T-helper 1 cell treated with Interleukin-12 subunit alpha and Interleukin-12 subunit beta and Interleukin-4 antibody, amounts not matched to agents 30 μg/mL and 1 μg/mL, for 36 hours (primary cell): ENCODE results near the gene ANAPC2.

Source experiments
- H3K27ac Mint-ChIP-seq: one replicate; pipeline ENCODE4 v1.8.0; 2021; ENCODE audit warnings: mild to moderate bottlenecking, mixed read lengths
- H3K27me3 Mint-ChIP-seq: one replicate; pipeline ENCODE4 v1.8.0; 2021; ENCODE audit warnings: low read depth, mixed read lengths
- H3K36me3 Mint-ChIP-seq: one replicate; pipeline ENCODE4 v1.8.0; 2021; ENCODE audit warnings: low read depth, mixed read lengths
- H3K4me1 Mint-ChIP-seq: one replicate; pipeline ENCODE4 v1.8.0; 2021; ENCODE audit warnings: low read depth, mixed read lengths
- H3K4me3 Mint-ChIP-seq: one replicate; pipeline ENCODE4 v1.8.0; 2021; ENCODE audit warnings: mild to moderate bottlenecking, moderate library complexity, mixed read lengths
- H3K9me3 Mint-ChIP-seq: one replicate; pipeline ENCODE4 v1.8.0; 2021; ENCODE audit warnings: mixed read lengths

Gene ANAPC2

DNA sequence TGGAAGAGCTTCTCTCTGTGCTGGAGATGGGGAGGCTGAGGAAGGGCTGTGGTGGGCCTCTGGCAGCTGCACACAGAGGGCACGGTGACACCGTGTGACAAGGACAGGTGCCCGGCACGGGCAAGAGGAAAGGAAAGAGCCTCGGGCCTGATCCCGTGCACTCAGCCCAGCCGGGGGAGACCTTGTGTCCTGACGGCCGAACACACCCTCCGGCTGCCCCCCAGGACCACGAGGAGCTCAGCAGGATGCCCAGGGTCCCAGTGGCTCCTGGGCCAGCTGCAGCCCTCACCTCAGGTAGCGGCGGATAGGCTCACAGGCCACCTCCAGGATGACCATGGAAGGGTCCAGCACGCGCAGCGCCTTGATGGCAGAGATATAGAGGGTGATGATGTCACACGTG lies 5.5 kb downstream of the ANAPC2 start:
- Mint-ChIP-seq H3K27ac (no peak overlapping the region), H3K27me3 (no peaks in the 10 kb centered on the region), H3K36me3 (peaks cover 7% of the 10 kb centered on the region), H3K4me1 (peaks cover 13% of the 10 kb centered on the region), H3K4me3 (no peak overlapping the region), H3K9me3 (no peaks in the 10 kb centered on the region)

DNA sequence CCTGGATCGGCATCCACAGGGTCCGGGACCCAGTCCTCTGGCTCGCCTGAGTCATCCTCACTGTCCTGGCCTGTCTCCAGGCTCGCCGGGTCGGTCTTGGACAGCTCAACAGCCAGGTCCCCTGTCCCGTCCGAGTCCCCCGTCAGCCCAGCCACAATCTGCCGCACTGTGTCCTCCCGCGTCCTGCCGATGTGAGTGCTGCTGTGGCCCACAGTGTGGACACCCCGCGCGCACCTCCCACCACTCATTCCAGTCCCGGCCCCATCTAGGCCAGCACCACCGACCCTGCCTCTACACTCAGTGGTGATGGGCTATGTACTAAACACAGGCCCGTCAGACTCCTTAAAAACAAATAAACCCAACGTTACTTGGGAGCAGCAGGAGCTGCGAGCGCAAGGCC lies 6.7 kb downstream of the ANAPC2 start:
- Mint-ChIP-seq H3K9me3 (no peaks in the 10 kb centered on the region), H3K36me3 (peaks cover 9% of the 10 kb centered on the region), H3K27ac (no peak overlapping the region), H3K27me3 (no peaks in the 10 kb centered on the region), H3K4me3 (no peak overlapping the region), H3K4me1 (peaks cover 4% of the 10 kb centered on the region)

DNA sequence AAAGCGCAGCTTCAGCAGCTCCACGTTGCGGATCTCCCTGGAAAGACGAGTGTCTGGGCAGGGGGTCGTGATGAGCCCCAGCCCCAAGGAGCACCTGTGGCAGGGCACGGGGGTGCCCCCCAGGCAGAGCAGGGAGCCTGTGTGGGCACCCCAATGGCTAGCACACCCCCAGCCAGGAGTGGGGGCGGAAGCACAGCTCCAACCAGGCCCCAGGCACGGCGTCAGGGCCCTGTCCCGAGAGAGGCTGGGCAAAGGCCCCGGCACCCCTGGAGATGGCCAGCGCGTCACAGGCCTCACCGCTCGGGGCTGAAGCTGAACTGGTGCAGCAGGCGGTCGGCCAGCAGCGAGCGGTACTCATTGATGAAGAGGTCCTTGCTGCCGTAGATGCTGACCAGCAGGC lies 7.9 kb downstream of the ANAPC2 start:
- H3K36me3 Mint-ChIP-seq, result peaks cover 9% of the 10 kb centered on the region
- peaks cover 4% of the 10 kb centered on the region for H3K4me1 Mint-ChIP-seq
- H3K27ac Mint-ChIP-seq, result no peak overlapping the region
- no peak overlapping the region for H3K4me3 Mint-ChIP-seq
- H3K27me3 Mint-ChIP-seq, result no peaks in the 10 kb centered on the region
- H3K9me3 Mint-ChIP-seq, result no peaks in the 10 kb centered on the region

DNA sequence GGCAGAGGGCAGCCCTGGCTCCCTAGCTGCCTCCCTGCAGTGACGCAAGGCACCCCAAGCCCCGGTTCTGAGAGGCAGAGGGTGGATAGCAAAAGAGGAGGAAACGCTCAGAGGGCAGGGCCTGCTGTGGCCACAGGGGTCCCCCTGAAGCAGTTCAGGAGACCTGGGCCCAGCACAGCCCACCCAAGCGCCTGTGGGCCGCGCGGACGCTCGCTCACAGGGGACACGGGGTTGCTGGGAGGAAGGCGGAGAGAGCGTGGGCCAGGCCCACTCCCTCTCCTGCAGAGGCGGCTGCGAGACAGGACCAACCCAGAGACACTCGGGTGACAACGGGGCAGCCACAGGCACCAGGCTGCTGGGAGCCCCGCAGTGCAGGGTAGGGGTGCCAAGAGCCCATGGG lies 8.6 kb downstream of the ANAPC2 start:
- no peaks in the 10 kb centered on the region for H3K9me3 Mint-ChIP-seq
- no peak overlapping the region for H3K4me3 Mint-ChIP-seq
- no peak overlapping the region for H3K27ac Mint-ChIP-seq
- H3K4me1 Mint-ChIP-seq, result peaks cover 4% of the 10 kb centered on the region
- H3K27me3 Mint-ChIP-seq, result no peaks in the 10 kb centered on the region
- peaks cover 9% of the 10 kb centered on the region for H3K36me3 Mint-ChIP-seq

DNA sequence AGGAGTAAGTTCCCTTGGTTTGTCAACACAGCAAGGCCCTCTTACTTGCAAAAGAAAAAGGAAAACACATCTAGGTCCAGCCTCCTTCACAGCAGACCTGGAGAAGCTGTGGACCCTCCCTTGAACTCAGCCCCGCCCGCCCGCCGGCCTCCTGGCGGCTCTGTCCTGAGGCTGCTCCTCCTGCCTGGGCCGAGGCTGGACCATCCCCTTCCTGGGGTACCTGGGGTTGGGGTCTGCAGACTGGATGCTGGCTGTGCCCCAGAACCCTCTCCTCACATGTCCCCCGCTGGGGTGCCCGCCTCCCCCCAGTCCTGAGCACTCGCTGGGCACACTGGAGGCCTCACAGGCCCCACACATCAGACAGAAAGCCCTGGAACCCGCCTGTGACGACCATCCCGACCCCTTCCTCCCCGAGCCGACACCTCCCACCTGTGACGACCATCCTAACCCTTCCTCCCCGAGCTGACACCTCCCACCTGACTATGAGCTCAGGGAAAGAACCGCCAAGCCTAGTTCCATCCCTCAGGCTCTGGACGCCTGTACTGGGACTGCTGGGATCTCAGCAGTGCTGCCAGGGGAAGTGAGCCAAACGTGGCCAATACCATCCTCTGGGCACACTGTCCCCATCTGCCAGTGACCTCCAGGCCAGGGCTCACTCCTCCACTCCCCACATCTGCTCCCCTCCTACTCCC lies 9.3 kb downstream of the ANAPC2 start:
- Mint-ChIP-seq H3K4me3 (no peak overlapping the region), H3K9me3 (no peaks in the 10 kb centered on the region), H3K27me3 (no peaks in the 10 kb centered on the region), H3K36me3 (peaks cover 6% of the 10 kb centered on the region), H3K4me1 (peaks cover under 1% of the 10 kb centered on the region), H3K27ac (no peak overlapping the region)

DNA sequence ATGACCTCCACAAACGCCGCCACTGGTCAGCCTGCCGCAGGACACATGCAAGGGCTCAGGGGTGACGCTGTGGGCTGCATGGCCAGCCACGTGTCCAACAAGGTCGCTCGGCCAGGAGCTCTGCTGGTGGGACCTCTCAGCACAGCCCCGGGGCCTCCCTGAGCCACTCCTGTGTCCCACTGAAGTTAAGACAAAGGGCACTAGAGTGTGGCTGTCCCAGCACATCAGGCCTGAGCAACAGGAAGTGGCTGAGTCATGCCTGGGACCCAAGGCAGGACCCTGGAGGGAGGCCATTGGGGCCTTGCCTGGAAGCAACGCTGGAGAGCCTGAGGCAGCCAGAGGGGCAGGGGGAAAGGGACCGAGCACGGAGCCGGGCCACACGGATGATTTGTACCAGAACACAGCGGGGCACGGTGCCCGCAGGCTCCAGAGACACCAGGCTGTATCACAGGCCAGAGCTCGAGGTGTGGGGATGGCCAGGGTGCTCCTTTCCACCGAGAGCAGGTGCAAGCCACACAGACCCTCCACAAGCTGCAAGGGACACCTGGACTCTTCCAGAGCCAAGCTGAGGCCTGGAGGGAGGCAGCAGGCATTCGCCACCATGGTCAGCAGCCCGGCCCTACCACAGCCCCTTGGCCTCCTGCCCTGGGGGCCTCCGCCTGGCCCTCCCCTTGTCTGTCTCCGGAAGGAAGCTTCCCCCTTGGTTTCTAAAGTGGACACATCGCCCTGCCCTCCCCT lies 10.0 kb downstream of the ANAPC2 start:
- Mint-ChIP-seq H3K27ac (no peak overlapping the region), H3K27me3 (peaks cover 2% of the 10 kb centered on the region), H3K4me3 (no peak overlapping the region), H3K36me3 (peaks cover 5% of the 10 kb centered on the region), H3K9me3 (no peaks in the 10 kb centered on the region), H3K4me1 (no peaks in the 10 kb centered on the region)

DNA sequence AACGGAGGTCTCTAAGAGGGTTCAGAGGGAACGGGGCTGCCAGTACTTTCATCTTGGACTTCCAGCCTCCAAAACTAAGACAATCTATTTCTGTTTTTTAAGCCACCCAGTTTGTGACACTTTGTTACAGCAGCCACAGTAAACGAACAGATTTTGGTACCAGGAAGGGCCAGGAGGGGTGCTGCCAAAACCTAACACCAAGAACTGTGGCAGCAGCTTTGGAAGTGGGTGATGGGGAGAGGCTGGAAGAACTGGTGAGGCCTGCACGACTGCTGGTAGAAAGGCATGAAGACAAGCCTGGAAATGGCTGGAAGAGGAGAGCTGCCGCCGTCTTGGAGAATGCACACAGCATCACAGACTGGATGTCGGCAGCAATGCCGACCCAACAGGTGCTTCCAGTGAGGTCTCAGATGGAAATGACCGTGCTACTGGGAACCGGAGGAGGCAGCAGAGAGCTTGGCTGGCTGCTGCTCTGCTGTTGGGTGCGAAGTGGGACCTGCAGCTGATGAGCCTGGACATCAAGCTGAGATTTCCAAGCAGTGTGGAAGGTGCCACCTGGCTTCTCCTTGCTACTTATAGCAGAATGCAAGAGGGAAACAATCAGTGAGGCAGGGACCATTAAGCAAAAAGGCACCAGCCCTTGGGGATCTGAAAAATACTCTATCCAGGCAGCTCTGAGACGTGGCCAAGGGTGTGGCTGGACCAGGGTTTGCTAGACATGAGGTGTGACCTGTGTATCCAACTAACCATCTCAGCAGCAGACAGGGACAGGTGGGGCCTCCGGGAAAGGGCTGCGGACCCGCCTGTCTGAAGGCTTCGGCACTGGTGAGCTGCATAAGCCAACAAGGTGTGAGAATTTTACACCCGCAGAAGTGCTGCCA lies 11.8 kb downstream of the ANAPC2 start:
- H3K4me3 Mint-ChIP-seq, result no peak overlapping the region
- peaks cover 2% of the 10 kb centered on the region for H3K36me3 Mint-ChIP-seq
- H3K9me3 Mint-ChIP-seq, result no peaks in the 10 kb centered on the region
- no peak overlapping the region for H3K27ac Mint-ChIP-seq
- H3K27me3 Mint-ChIP-seq, result peaks cover 6% of the 10 kb centered on the region
- H3K4me1 Mint-ChIP-seq, result no peaks in the 10 kb centered on the region

DNA sequence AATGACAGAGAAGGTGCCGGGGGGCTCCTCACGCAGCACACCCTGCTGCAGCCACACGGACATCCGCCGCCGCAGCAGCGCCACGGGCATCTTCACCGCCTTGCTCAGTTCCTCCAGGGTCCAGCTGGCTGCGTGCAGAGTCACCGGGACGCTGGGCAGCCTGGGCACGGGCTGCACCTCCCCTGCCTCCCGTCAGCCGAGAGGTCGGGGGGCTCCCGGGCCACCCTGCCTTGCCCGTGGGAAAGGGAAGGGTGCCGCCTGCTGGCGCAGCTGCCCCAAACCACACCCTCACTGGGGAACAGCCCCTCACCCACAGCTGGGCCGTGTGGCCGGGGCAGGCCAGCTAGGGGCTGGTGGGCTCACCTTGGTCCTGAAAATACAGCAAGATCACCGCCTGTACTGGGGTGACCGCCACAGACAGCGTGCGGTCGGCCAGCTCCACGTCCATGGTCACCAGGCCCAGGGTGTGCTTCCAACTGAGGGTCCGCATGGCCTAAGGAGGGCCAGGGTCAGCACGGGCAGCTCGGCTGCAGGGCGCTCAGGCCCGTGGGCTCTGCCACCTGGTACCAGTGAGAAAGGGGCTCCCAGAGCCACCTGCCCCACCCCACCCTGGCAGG lies 12.9 kb downstream of the ANAPC2 start:
- Mint-ChIP-seq H3K9me3 (no peaks in the 10 kb centered on the region), H3K4me1 (no peaks in the 10 kb centered on the region), H3K27ac (no peak overlapping the region), H3K27me3 (peaks cover 12% of the 10 kb centered on the region), H3K36me3 (peaks cover 2% of the 10 kb centered on the region), H3K4me3 (no peak overlapping the region)

DNA sequence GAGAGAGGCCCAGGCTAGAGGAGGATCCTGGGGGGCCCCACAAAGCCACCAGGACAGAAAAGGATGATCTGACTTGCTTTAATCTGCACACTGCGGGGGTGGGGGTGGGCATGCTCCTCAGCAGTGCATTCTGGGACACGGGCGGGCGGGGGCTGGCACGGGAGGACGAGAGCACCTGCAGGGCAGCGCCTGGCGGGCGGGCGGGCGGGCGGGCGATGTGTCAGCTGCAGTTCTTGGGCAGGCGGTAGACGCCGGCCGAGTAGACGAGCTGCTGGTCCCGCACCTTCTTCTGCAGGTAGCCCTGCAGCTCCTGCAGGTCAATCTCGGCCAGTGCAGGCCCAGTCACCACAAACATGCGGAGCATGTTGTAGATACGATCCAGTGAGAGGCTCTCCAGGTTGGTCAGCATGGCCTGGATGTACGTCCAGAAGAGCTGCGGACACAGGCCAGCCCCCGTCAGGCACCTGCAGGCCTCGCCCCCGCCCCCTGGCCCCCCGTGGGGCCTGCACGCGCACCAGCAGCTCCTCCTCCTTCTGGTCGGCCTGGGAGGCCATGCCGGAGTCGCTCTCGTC lies 13.6 kb downstream of the ANAPC2 start:
- no peaks in the 10 kb centered on the region for H3K9me3 Mint-ChIP-seq
- no peak overlapping the region for H3K4me3 Mint-ChIP-seq

DNA sequence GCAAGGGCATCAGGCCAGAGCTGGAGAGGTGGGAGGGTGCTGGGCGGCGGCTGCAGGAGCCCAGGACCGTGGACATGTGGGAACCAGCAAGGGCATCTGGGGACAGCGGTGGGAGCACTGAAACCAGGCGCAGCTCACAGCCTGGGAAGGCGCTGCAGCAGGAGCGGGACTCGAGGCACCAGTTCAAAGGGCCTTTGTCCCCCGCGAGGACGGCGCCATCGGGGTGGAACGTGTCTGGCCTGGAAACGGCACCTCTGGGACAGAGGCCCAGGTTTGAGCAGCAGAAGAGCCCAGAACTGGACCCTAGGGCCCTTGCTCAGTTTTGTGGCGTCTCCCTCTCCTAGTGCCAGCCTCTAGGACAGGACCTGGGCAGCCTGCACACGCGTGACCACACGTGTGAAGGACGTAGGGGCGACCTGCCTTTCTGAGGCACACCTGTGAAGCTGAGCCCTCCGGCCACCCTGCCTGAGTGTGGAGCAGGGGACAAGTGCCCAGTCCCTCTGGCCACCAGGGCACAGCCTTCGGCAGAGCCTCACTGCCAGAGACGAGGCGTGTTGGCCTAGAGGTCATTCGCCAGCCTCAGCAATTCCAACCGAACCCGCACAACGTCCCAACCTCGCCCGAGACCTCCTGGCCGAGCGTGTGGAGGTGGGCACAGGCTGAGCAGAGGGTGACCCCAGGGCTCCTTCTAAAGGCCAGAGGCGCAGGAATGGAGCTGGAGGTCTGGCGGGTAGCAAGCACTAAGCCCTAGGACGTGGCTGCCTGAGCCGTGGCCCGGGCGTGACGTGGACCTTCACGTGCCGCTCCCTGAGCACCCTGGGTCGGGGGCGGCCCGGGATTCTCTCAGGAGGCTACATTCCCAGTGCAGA lies 14.3 kb downstream of the ANAPC2 start:
- Mint-ChIP-seq H3K27ac (no peak overlapping the region), H3K4me1 (no peaks in the 10 kb centered on the region), H3K36me3 (peaks cover 2% of the 10 kb centered on the region), H3K9me3 (no peaks in the 10 kb centered on the region), H3K27me3 (peaks cover 18% of the 10 kb centered on the region), H3K4me3 (no peak overlapping the region)

More for the DNA sequence above, 13.6 kb downstream of the ANAPC2 start:
- Mint-ChIP-seq H3K4me1 (no peaks in the 10 kb centered on the region), H3K27me3 (peaks cover 18% of the 10 kb centered on the region), H3K36me3 (peaks cover 2% of the 10 kb centered on the region), H3K27ac (no peak overlapping the region)

DNA sequence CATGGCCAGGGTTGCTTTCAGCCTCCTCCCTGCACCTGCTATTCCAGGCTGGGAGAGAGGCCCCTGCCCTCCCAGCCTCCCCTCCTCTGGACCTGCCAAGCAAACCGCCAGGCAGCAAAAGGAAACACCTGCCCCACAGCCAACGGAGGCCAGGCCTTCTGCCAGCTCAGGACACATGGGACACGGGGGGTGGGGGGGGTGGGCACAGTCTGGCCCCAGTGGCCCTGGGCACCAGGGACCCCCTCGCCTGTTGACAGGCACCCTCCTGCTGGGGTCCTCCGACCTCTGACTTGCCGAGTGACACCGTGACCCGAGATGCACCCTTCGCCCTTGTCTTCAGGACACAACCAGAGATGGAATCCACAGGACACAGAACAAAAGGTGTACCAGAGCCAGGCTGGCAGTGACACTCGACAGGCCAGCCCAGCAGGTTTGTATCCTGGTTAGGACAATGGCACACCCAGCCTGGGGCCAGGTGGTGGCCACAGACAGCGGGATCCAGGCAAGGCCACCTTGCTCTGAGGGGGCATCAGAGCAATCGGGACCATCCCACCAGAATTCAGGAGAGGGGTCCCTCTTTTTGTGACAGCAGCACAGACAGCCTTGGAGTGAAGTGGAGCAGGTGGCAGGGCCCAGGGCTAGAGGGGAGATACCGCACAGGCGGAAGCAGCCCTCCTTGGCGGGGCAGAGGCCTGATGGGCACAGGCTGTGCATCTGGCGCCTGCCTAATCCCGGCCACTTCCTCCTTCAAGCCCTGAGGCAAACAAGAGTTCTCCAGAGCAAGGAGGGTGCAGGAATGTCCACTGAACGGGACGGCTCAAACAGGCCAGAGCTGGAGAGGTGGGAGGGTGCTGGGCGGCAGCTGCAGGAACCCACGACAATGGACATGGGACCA lies 15.2 kb downstream of the ANAPC2 start:
- no peaks in the 10 kb centered on the region for H3K9me3 Mint-ChIP-seq
- no peaks in the 10 kb centered on the region for H3K4me1 Mint-ChIP-seq
- H3K36me3 Mint-ChIP-seq, result peaks cover 2% of the 10 kb centered on the region
- H3K27ac Mint-ChIP-seq, result no peak overlapping the region
- peaks cover 18% of the 10 kb centered on the region for H3K27me3 Mint-ChIP-seq
- H3K4me3 Mint-ChIP-seq, result no peak overlapping the region

DNA sequence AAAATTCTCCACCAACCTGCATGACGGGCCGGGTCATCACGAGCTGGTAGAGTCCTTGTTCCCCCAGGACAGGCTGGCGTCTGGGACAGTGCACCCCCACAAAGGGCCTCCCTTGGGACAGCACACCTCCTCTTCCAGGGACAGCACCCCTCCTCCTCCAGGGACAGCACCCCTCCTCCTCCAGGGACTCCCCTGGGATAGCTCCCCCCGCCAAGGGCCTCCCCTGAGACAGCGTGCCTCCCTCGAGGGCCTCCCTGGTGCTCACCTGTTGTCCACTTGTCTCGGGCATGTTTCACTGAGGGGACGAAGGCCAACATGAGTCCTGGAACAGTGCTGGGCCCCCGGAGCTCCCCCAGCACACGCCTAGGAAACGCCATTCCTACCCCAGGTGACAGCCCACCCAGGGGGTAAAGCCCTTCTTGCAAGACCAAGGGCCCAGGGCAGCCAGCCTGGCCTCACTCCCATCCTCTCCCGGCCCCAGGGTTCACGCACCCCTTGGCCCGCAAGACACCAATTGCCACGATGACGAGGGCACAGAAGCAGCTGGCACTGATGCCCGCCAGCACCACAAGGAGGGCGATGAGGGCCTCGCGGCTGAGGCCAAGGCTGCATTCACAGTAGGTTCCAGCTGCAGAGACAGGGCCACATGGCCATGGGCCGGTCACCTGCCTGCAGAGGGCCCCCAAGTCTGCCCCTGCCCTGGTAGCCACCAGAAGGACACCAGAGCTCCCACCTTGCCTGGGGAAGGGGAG lies 17.0 kb downstream of the ANAPC2 start:
- H3K4me1 Mint-ChIP-seq, result no peaks in the 10 kb centered on the region
- H3K36me3 Mint-ChIP-seq, result no peaks in the 10 kb centered on the region
- no peaks in the 10 kb centered on the region for H3K9me3 Mint-ChIP-seq
- peaks cover 26% of the 10 kb centered on the region for H3K27me3 Mint-ChIP-seq
- no peak overlapping the region for H3K27ac Mint-ChIP-seq
- no peak overlapping the region for H3K4me3 Mint-ChIP-seq
